HG03280 (cell line): ENCODE results near the gene CPT1B.
"Not testable (repeated sequence)": the region's sequence is repeated elsewhere in the genome, so short reads cannot be mapped to it uniquely, and the experiment has no call there.

ENCODE experiments used
- ATAC-seq: cut with Tn5 transposase; IDR thresholded peaks from one replicate; pipeline ENCODE4 v1.9.1; 2021; ENCODE audit warnings: mild to moderate bottlenecking, moderate library complexity; ENCODE audit not compliant: unreplicated experiment

Gene CPT1B

GRCh38 chr22:50547263-50547985, 30.8 kb downstream of the CPT1B start:
- no peak for ATAC-seq

DNA sequence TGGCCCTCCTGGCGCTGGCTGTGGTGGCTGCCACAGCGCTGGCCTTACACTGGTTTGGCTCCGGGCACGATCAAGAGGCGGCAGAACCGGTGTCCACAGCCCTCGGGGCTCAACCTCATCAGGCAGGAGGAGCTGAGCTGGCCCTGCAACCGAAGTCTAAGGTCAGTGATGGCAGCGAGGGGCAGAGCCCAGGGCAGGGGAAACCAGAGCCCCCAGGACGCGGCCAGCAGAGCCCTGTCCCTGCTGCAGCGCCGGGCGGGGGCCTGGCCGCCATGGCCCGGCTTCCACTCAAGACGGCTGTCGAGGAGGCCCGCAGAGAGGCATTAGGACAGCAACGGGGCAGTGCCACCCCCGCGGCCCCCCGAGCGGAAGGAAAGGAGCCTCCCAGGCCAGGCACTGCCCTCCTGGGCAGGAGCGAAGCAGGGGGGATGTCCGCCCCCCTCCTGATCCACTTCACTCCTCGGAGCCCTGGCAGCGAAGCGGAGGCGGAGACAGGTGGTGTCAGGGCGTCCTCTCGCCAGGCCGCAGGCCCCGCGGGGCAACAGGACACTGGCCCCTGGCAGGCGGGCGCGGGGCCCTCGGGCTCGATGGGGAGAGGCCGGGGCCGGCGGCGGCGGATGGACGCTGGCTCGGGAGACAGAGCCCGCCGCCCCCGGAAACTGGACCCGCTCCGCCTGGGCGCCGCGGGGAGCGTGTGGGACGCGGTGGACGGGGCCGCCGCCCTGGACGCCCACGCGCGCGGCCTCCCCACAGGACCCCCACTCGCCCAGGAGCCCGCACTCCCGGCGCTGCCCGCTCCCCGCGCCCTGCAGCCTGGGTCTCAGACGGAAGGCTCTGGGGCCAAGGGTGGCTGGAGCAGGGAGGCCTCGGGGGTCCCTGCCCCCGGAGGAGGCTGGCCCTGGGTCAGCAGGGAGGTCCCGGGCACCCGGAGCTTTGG, 31.6 kb downstream of the CPT1B start:
- ATAC-seq = no peak

DNA sequence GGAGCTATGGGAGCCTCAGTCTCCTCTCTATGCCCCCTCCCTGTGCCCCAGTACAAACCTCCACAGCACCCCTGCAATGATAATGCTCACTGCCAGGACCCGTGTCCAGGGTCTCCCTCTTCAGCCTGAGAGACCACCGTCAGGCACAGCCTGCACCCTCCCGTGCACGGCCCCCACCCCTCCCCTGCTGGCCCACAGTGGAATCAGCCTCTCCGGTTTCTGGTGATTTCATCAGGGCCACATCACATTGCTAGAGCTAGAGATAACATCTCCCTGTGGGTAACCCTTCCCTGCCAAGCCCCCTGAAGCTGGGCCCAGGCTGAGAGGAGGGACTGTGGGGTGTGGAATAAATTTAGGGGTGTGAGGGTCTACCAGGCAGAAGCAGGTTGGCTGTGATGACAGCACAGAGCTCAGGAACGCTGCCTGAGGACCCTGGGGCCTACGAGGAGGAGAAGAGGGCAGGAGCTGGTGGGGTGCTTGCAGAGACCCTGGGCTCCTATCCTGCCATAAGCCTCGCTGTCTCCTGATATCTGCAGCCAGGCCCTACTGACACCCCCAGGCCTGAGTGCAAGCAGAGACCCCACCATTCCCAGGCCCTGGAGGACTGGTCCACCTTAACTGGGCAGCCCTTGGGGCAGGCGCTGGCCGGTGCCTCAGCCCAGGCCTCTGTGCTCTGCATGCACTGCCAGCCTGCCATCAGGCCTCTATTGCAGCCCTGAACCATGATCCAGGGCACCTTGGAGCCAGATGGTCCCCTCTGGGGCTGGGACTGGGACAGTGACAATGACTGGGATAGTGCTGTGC, 32.5 kb downstream of the CPT1B start, which contains the start of gene KLHDC7B:
TSS of gene KLHDC7B (plus strand) at position 378 of the 804 bp plus-strand sequence. CDS start at position 723, 345 bp downstream.
- no peak for ATAC-seq

GRCh38 chr22:50544746-50545253, 33.4 kb downstream of the CPT1B start:
- no peak for ATAC-seq

DNA sequence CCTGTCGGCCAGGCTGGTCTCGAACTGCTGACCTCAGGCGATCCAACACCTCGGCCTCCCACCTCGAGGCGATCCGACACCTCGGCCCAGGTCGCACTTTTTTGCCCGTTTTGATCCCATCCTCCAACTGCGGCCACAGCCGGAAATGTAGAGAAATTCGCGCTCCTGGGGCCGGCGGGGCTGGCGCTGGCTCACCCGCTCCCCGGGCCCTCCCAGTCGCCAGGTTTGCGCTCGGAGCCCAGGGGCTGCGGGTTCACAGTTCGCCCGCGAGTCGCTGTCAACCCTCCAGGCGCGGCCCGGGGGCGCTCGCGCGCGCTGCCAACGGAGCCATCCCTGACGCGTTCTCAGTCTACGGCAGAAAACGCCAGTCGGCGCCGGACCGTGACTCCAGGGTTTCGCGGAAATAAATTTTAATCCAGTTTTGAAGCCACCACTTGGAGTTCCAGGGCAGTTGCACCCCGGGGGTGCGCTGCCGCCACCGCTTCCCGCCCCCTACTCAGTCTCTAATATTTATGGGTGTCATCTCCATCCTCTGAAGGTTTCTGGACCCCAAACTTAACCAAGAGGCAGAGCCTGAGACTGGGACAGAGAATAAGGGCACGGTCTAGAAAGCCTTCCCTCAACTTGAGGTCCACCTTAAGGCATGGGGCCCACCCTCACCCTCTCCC, 34.0 kb downstream of the CPT1B start:
- no peak for ATAC-seq

DNA sequence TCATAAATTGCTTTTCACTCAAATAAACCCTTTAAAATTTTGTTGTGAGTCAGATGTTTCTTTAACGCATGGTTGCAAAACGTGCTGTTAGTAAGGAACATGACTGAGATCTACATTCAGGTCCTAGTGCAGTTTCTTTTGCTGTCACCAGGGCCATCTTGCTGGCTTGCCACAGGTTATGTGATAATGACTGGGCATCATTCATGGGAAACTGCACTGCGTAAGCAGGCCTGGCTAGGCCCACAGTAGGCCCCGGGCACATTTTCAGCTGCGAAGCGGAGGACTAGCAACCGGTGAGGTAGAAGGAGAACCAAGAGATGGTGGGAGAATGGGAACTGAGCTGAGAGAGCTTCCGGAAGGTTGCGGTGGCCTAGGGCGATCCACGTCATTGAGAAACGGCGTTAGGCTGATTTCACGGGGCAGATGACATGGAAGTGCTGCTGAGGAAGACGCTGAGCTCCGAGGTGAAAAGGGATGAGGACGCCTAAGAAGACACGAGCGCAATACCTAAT, 35.8 kb downstream of the CPT1B start:
- ATAC-seq = no peak

DNA sequence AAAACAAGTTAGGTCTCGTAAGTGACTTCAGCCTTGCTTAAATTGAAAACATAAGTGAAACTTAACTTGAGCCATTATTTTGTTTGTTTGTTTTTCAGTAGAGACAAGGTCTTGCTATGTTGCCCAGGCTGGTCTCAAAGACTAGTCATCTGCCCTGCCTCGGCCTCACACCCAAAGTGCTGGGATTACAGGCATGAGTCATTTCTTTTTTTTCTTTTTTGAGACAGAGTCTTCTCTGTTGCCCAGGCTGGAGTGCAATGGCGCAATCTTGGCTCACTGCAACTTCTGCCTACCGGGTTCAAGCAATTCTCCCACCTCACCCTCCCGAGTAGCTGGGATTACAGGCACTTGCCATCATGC, 36.6 kb downstream of the CPT1B start:
- ATAC-seq = not testable (repeated sequence)

DNA sequence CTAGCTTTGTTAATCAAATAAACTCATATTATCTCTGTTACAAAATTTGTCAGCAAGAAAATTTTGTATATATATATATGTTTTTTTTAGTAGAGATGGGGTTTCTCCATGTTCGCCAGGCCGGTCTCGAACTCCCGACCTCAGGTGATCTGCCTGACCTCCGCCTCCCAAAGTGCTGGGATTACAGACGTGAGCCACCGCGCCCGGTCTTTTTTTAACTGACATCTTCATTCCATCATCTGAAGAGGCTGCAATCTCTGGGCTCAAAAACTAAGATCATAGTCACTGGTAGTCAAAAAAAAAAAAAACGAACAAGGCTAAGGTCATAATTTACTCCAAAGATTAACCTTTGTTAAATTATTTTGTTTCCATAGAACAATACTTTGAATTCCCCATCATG, 37.8 kb downstream of the CPT1B start:
- ATAC-seq = no peak

- no peak for ATAC-seq
Observed at GRCh38 chr22:50537765-50538164, 40.5 kb downstream of the CPT1B start.

- no peak for ATAC-seq
Observed at GRCh38 chr22:50536226-50536625, 42.0 kb downstream of the CPT1B start.

GRCh38 chr22:50535113-50535512, 43.1 kb downstream of the CPT1B start:
- ATAC-seq = no peak

DNA sequence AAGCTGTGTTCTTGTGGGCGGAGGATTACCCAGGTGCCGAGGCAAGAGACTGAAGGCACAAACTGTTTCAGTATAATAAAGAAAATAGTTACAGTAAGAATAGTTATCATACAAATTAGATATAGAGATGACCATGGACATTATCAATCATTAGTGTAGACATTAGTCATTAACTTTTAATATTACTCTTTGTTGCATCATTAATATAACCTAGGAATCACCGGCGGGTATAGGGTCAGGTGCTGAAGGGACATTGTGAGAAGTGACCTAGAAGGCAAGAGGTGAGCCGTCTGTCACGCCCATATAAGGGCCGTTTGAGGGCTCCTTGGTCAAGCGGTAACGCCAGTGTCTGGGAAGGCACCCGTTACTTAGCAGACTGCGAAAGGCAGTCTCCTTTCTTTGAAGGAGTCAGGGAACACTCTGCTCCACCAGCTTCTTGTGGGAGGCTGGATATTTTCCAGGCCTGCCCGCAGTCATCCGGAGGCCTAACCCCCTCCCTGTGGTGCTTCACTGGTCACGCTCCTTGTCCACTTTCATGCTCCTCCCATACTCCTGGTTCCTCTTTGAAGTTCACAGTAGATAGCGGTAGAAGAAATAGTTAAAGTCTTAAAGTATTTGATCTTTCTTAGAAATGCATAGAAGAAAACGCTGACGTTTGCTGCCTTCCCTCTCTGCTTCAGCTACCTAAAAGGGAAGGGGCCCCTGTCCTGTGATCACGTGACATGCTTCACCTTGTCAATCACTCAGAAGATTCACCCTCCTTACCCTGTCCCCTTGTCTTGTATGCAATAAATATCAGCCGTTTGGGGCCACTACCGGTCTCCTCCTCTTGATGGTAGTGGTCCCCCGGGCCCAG, 44.1 kb downstream of the CPT1B start:
- ATAC-seq = not testable (repeated sequence)

- ATAC-seq = no peak
Observed at GRCh38 chr22:50532824-50533796, 45.1 kb downstream of the CPT1B start.

- ATAC-seq = no peak
Observed at GRCh38 chr22:50531962-50532674, 46.1 kb downstream of the CPT1B start.

- ATAC-seq = no peak
Observed at GRCh38 chr22:50531546-50531961, 46.7 kb downstream of the CPT1B start.

- peak; percentile 17 for ATAC-seq
Observed at GRCh38 chr22:50530877-50531545, 47.2 kb downstream of the CPT1B start.

DNA sequence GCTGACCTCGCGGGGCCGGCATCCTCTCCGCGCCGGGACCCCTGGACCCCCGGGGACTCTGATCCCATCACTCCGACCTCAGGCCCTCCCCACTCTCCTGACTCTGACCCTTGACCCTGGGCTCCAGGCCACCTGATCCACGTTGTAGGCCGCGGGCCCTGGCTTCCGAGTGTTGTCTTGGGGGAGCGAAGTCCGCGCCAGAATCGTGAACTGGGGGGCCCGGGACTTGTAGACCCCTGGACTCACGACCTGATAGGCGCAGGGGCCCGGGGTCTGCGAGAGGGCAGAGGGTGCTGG, 47.7 kb downstream of the CPT1B start:
- no peak for ATAC-seq
